Stimulated activated CD8-positive, alpha-beta memory T cell treated with anti-CD3 and anti-CD28 coated beads, Interleukin-15, amount 100 ng/mL, for 48 hours (primary cell): ENCODE data around the gene MRPL28.
"Not testable (repeated sequence)": the region's sequence is repeated elsewhere in the genome, so short reads cannot be mapped to it uniquely, and the experiment has no call there.

Experiments
- DNase-seq, 2 donors: peaks; one replicate each; pipeline ENCODE4 v3.0.0-alpha.2; 2020; ENCODE audit warnings: low read depth in 2 of 2

Gene MRPL28

GRCh38 chr16:340370-341091, 29.8 kb downstream of the MRPL28 start:
- no peak for DNase-seq

- no peak for DNase-seq
Measured at GRCh38 chr16:339680-340079, 30.7 kb downstream of the MRPL28 start.

DNA sequence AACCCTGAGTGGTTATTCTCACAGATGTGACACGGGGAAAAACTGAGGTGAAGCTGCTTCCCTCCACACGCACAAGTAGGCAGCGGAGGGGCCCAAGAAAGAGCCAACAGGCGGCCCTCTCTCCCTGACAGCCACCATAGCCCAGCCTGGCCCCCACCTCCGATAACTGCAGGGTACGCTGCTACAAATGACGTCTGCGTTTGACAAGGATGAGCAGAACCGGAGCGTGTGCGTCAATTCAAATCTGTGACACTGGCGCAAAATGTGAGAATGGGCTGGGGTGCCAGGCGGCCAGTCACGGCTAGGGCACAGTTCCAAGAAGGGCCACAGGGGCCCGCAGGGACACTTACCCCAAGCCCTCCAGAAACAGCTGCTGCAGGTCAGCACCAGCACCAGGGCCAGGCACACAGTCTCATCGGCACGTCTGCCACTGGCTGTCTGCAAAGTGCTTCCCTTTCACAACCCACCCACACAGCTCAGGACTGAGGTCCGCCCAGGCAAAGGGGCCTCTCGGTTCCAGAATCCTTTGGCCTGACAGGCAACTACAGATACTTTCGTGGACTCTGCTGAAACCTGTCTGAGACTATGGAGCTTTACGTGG, 32.3 kb downstream of the MRPL28 start:
- DNase-seq = no peak

- DNase-seq = no peak
Measured at GRCh38 chr16:337437-337836, 32.9 kb downstream of the MRPL28 start.

DNA sequence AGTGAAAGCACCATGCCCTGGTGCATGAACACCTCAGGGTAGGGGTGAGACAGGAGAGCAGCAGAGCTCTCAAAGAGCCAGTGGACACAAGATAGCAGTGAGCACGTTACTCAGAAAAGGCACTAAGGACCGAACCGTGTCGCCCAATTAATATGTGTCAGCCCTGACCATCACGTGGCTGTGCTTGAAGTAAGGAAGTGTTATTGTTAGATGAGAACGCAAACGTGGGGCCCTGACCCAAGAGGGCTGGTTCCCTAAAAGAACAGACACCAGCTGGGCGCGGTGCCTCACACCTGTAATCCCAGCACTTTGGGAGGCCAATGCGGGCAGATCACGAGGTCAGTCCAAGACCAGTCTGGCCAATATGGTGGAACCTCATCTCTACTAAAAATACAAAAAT, 34.1 kb downstream of the MRPL28 start:
- no peak for DNase-seq

- DNase-seq = not testable (repeated sequence)
Measured at GRCh38 chr16:334861-335632, 35.3 kb downstream of the MRPL28 start.

DNA sequence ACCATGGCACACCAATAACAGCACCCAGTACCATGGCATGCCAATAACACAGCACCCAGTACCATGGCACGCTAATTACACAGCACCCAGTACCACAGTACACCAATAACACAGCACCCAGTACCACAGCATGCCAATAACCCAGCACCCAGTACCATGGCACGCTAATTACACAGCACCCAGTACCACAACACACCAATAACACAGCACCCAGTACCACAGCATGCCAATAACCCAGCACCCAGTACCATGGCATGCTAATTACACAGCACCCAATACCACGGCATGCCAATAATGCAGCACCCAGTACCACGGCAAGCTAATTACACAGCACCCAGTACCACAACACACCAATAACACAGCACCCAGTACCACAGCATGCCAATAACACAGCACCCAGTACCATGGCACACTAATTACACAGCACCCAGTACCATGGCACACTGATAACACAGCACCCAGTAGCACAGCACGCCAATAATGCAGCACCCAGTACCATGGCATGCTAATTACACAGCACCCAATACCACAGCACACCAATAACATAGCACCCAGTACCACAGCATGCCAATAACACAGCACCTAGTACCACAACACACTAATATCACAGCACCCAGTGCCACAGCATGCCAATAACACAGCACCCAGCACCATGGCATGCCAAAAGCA, 36.0 kb downstream of the MRPL28 start:
- DNase-seq = not testable (repeated sequence)

- DNase-seq = no peak
Measured at GRCh38 chr16:333406-334094, 36.8 kb downstream of the MRPL28 start.

GRCh38 chr16:331181-331814, 39.0 kb downstream of the MRPL28 start:
- not testable (repeated sequence) for DNase-seq

- no peak for DNase-seq
Measured at GRCh38 chr16:330741-331140, 39.6 kb downstream of the MRPL28 start.

DNA sequence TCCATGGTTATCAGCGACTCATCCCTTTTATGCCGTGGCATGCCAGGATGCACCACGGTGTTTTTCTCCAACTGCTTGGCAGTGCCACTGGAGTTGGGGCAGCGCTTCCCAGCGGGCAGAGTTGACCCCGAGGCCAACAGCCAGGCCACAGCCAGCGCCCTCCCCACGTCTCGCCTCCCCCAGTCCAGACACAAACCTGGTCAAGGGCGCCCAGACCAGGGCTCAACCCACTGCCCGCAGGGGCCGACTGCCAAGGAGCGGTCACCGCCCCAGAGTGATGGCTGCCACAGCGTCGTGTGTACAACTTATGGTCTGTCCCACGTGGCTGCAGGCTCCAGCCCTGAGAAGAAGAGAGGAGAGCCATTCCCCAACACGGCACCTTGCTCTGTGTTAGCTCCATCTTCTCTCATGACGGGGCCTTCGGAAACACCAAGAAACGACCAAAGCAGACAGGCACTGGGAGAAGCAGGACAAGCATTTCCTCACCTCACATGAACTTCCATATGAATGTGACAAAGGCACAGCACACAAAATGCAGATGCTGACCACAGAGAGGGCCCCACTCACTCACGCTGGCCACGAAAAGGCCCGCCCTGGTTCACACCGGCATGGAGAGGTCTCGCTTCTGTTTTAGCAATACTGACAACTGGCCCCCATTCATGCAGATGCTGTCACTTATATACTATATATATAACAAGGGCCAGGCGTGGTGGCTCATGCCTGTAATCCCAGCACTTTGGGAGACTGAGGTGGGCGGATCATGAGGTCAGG, 44.8 kb downstream of the MRPL28 start:
- no peak for DNase-seq

GRCh38 chr16:324451-325334, 45.6 kb downstream of the MRPL28 start:
- DNase-seq = peak in 1 of 2 donors; percentile 43

GRCh38 chr16:324201-324450, 46.2 kb downstream of the MRPL28 start:
- no peak for DNase-seq

- no peak for DNase-seq
Measured at GRCh38 chr16:322476-323143, 47.7 kb downstream of the MRPL28 start.

- no peak for DNase-seq
Measured at GRCh38 chr16:321532-321931, 48.8 kb downstream of the MRPL28 start.

GRCh38 chr16:320206-320605, 50.1 kb downstream of the MRPL28 start:
- DNase-seq = no peak

GRCh38 chr16:318628-319027, 51.7 kb downstream of the MRPL28 start:
- no peak for DNase-seq

DNA sequence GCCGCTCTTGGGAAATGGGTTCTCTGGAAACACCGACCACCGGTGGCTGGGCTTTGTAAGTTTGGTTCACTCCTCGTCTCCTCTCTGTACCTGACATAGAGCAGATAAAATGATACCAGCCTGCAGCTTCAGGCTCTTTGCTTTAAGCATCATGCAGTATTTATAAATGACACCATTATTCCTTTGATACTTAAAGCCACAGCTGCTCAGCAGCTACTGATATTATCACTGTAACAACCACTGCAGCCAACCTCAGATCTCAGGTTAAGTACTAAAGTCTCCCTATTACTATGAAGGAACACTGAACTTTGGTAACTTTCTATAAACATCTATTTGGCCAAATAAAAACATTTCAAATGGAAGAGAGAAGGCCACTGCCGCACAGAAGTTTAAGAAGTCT, 52.8 kb downstream of the MRPL28 start:
- DNase-seq = no peak
